Neural progenitor cell (in vitro differentiated cells): ENCODE measurements around the gene PSD4.

ENCODE experiments used
- CTCF ChIP-seq: fragments of 200-600 bp; sonication (generic); IDR thresholded peaks from 2 replicates; pipeline ENCODE4 v1.5.1; 2017; ENCODE audit warnings: antibody characterized with exemption, mild to moderate bottlenecking
- EZH2 ChIP-seq: fragments of 200-600 bp; sonication (generic); IDR thresholded peaks from 2 replicates; pipeline ENCODE4 v1.6.1; 2017; ENCODE audit warnings: antibody characterized with exemption, mild to moderate bottlenecking, moderate library complexity

DNA sequence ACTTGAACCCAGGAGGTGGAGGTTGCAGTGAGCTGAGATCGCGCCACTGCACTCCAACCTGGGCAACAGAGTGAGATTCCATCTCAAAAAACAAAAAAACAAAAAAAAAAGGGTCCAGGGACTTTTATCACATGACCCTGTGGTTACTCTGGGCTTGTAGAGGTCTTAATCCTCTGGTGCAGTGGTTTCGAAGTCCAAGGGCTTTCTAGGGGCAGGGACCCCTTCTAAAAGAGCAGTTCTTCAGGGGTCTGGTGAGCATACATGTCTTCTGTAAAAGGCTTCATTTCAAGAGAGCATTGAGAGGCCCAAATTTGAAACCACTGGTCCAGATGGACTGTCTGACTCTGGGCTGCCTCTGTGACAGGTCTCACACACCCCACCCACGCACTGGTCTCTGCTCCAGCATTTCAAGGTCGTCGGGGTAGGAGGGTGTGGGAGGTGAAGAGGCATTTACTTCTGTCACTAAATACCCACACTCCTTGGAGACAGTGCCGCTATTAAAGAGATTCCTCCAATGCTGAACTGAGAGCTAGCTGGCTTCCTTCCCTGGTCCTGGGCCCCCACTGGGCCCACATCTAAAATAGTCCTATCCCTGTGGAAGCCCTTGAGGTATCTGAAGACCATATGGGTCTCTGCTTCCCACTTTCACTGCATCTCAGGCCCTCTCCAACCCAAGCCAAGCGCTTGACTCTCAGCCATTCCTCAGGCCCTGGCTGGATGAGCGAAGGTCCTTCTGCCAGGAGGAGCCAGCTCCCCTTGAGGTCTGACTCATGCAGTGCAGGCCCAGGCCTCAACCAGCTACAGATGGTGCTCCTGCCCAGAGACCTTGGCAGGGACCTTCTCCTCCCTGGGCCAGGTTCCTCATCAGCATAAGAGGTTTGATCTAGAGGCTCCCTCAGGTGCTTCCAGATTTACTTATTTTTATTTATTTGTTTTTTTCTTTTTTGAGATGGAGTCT is 60.1 kb downstream of the PSD4 start:
- TF ChIP-seq CTCF (no peak), EZH2 (no peak)
